ENCODE data around the gene MMP13. TPM values are rescaled to one million over a fixed set of nuclear protein-coding genes. Genes with fewer than 3 reads are reported as not detected.

Gene MMP13
- total RNA-seq, 1 experiment from 2014 or later = not detected

GRCh38 chr11:102967497-102967896, 12.0 kb upstream of the MMP13 start:
- Histone ChIP-seq H3K56ac (ENCODE audit: insufficient read length, low read depth, low read length) (no peak overlapping the region), H2AK5ac (ENCODE audit: insufficient read length, low read length) (no peak overlapping the region), H2AFZ (ENCODE audit: low read length) (no peak overlapping the region), H3K14ac (ENCODE audit: insufficient read depth, low read length) (no peak overlapping the region), H4K91ac (ENCODE audit: insufficient read length, low read depth, low read length) (no peak overlapping the region), H3K27ac (ENCODE audit: insufficient read length, low read depth, low read length) (no peak overlapping the region), H4K20me1 (ENCODE audit: control insufficient read depth, insufficient read depth, insufficient read length) (no peaks in the 10 kb centered on the region), H3K79me2 (ENCODE audit: insufficient read depth, low read length) (no peaks in the 10 kb centered on the region), H3T11ph (ENCODE audit: low read length) (no peak overlapping the region), H3K4me1 (ENCODE audit: insufficient read depth, low read length) (no peaks in the 10 kb centered on the region; the same call in 1 of the 2 replicates), H3K9ac (ENCODE audit: extremely low read depth, insufficient read length, low read length) (no peak overlapping the region), H3K23me2 (ENCODE audit: insufficient read length, low read depth, low read length, poor library complexity, severe bottlenecking) (no peaks in the 10 kb centered on the region), H4K8ac (replicated peaks; ENCODE audit: insufficient read length, low read depth, low read length) (no peak overlapping the region), H2BK15ac (ENCODE audit: low read depth, low read length) (no peak overlapping the region), H3K23ac (ENCODE audit: insufficient read length, low read depth, low read length) (no peak overlapping the region), H3K4ac (ENCODE audit: low read depth, low read length) (no peak overlapping the region), H3K4me2 (ENCODE audit: insufficient read depth, insufficient read length, low read length) (no peak overlapping the region), H3K9me3 (ENCODE audit: control insufficient read depth, low read depth, low read length) (no peaks in the 10 kb centered on the region), H3K18ac (ENCODE audit: insufficient read length, low read depth, low read length) (no peak overlapping the region), H2BK5ac (ENCODE audit: insufficient read length, low read length) (no peak overlapping the region), H3K79me1 (ENCODE audit: insufficient read depth, low read depth, low read length, poor library complexity, severe bottlenecking) (no peaks in the 10 kb centered on the region), H2BK20ac (ENCODE audit: low read depth, low read length, poor library complexity, severe bottlenecking) (no peak overlapping the region), H3K27me3 (ENCODE audit: insufficient read depth, low read length) (no peaks in the 10 kb centered on the region), H4K5ac (ENCODE audit: insufficient read length, low read depth, low read length) (no peak overlapping the region), H2BK12ac (ENCODE audit: insufficient read length, low read depth, low read length) (no peak overlapping the region), H2BK120ac (ENCODE audit: low read depth, low read length, poor library complexity, severe bottlenecking) (no peak overlapping the region)
- WGBS (ENCODE audit: extremely low coverage, insufficient read length, low lambda C conversion rate) = no CpG with 5 or more reads among the region's 1 CpG
- Mint-ChIP-seq H3K4me3 (no peak overlapping the region), H3K36me3 (ENCODE audit: insufficient read depth in 1 of 3, low read depth in 3 of 3) (no peaks in the 10 kb centered on the region), H3K4me1 (peaks cover 4 to 7% of the 10 kb centered on the region in 2 experiments), H3K27ac (no peak overlapping the region), H3K9me3 (no peaks in the 10 kb centered on the region; a peak in 1 of 5 replicates), H3K27me3 (ENCODE audit: low read depth) (no peaks in the 10 kb centered on the region)
- DNase-seq = no peak
- TF ChIP-seq CTCF (conservative IDR thresholded peaks at IDR 0.05) = no peak

Measured in H9 (cell line).